ENCODE results near the gene HMCN2. TPM values are rescaled to one million over a fixed set of nuclear protein-coding genes. Genes with fewer than 3 reads are reported as not detected.

HMCN2 gene
- total RNA-seq, 1 experiment from 2014 or later = not detected

DNA sequence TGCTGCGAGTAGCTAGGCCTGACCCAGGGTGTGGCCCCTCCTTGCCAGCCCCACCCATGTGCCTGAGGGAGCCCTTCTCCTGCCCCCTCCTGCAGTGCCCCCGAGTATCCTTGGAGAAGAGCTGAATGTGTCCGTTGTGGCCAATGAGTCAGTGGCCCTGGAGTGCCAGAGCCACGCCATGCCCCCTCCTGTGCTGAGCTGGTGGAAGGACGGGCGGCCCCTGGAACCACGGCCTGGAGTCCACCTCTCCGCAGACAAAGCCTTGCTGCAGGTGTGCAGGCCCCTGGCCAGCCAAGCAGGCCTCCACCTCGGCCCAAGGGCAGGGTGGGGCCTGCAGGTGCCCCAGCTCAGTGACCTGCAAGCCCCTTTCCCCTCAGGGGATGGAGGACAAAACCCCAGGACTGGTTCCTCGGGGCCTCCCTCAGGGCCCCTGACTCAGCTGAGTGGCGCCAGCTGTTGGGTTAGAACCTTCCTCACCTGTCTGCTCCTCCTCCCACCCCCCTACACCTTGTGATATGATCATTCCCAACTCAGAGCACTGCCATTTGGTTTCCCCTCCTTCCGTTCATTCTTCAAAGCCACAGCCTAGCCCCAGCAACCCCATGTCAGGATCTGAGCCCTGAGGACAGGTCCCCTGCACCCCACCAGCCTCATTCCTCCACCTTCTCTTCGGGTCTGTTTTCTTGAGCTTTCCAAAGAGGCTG is 99.2 kb downstream of the HMCN2 start:
- Mint-ChIP-seq H3K27me3 (ENCODE audit: insufficient read depth, unreplicated experiment) (peaks cover 24% of the 10 kb centered on the region), H3K27ac (ENCODE audit: low read depth, unreplicated experiment) (no peak overlapping the region), H3K9me3 (ENCODE audit: unreplicated experiment) (peaks cover 9% of the 10 kb centered on the region), H3K36me3 (ENCODE audit: insufficient read depth, unreplicated experiment) (no peaks in the 10 kb centered on the region), H3K4me3 (ENCODE audit: unreplicated experiment) (no peak overlapping the region), H3K4me1 (ENCODE audit: insufficient read depth, unreplicated experiment) (peaks cover 12% of the 10 kb centered on the region)
- intact Hi-C loops (cut with micrococcal nuclease) = no loop called here
- BruUV-seq (replicated peaks) = no TSS peak
- ChIA-PET POLR2A (no interaction called here), CTCF (interaction anchor here (0.5 to 0.7 kb wide), 2 partner anchors 23 to 465 kb away, joined by 3 to 5 read pairs; no protein-coding TSS in a partner anchor)
- TF ChIP-seq, protein P1, sequence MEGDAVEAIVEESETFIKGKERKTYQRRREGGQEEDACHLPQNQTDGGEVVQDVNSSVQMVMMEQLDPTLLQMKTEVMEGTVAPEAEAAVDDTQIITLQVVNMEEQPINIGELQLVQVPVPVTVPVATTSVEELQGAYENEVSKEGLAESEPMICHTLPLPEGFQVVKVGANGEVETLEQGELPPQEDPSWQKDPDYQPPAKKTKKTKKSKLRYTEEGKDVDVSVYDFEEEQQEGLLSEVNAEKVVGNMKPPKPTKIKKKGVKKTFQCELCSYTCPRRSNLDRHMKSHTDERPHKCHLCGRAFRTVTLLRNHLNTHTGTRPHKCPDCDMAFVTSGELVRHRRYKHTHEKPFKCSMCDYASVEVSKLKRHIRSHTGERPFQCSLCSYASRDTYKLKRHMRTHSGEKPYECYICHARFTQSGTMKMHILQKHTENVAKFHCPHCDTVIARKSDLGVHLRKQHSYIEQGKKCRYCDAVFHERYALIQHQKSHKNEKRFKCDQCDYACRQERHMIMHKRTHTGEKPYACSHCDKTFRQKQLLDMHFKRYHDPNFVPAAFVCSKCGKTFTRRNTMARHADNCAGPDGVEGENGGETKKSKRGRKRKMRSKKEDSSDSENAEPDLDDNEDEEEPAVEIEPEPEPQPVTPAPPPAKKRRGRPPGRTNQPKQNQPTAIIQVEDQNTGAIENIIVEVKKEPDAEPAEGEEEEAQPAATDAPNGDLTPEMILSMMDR (IDR thresholded peaks at IDR 0.05; ENCODE audit: unreplicated experiment) = no peak
- no peak for DNase-seq (ENCODE audit: unreplicated experiment)

DNA sequence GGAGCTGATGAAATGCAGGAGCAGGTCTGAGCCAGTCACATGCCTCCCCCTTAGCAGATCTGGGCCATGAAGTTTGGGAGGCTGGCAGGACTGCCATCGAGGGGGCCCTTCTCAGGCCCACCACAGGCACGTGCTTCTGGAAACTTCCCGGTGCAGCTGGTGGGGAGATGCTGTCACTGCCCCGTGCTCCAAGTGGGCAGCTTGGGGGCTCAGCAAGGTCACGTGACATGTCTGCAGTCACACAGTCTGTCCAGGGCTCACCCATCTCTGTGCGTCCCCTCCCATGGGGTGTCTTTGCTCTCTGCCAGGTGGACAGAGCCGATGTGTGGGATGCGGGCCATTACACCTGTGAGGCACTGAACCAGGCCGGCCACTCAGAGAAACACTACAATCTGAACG is 99.8 kb downstream of the HMCN2 start:
- H3K27ac Mint-ChIP-seq (ENCODE audit: low read depth, unreplicated experiment) = no peak overlapping the region
- H3K9me3 Mint-ChIP-seq (ENCODE audit: unreplicated experiment) = peaks cover 7% of the 10 kb centered on the region
- no peak overlapping the region for H3K4me3 Mint-ChIP-seq (ENCODE audit: unreplicated experiment)
- no peak for DNase-seq (ENCODE audit: unreplicated experiment)
- ChIA-PET POLR2A (no interaction called here), CTCF (no interaction called here)
- peaks cover 21% of the 10 kb centered on the region for H3K27me3 Mint-ChIP-seq (ENCODE audit: insufficient read depth, unreplicated experiment)
- H3K36me3 Mint-ChIP-seq (ENCODE audit: insufficient read depth, unreplicated experiment) = no peaks in the 10 kb centered on the region
- H3K4me1 Mint-ChIP-seq (ENCODE audit: insufficient read depth, unreplicated experiment) = peaks cover 12% of the 10 kb centered on the region
- no TSS peak for BruUV-seq (replicated peaks)
- TF ChIP-seq, protein P1 (IDR thresholded peaks at IDR 0.05; ENCODE audit: unreplicated experiment) = no peak
- intact Hi-C loops (cut with micrococcal nuclease) = no loop called here

DNA sequence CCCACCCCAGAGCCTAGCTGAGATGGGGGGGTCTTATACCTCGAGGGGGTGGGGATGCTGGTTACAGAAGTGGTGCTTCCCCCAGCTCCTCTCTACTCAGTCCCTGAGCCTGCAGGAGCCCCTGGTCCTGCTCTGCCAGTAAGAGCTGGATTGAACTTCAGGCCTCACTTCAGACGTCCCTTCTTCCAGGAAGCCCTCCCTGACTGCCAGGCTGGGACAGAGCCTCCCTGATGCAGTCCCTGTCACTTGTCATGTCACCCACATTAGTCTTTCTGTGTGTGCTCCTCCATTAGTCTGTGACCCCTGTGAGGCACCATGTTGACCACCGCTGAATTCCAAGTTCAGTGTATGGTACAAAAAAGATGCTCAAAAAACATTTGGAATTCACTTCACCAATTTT is 100.5 kb downstream of the HMCN2 start:
- Mint-ChIP-seq H3K27ac (ENCODE audit: low read depth, unreplicated experiment) (no peak overlapping the region), H3K4me3 (ENCODE audit: unreplicated experiment) (no peak overlapping the region), H3K27me3 (ENCODE audit: insufficient read depth, unreplicated experiment) (peaks cover 13% of the 10 kb centered on the region), H3K36me3 (ENCODE audit: insufficient read depth, unreplicated experiment) (no peaks in the 10 kb centered on the region), H3K9me3 (ENCODE audit: unreplicated experiment) (no peaks in the 10 kb centered on the region), H3K4me1 (ENCODE audit: insufficient read depth, unreplicated experiment) (peaks cover 12% of the 10 kb centered on the region)
- ChIA-PET POLR2A (interaction anchor here (0.6 kb wide), 1 partner anchor 415 kb away, joined by 3 read pairs; no protein-coding TSS in a partner anchor), CTCF (interaction anchor here (1.0 kb wide), 1 partner anchor 310 kb away, joined by 3 read pairs; no protein-coding TSS in a partner anchor)
- intact Hi-C loops (cut with micrococcal nuclease) = no loop called here
- TF ChIP-seq, protein P1 (IDR thresholded peaks at IDR 0.05; ENCODE audit: unreplicated experiment) = no peak
- no TSS peak for BruUV-seq (replicated peaks)
- DNase-seq (ENCODE audit: unreplicated experiment) = no peak

DNA sequence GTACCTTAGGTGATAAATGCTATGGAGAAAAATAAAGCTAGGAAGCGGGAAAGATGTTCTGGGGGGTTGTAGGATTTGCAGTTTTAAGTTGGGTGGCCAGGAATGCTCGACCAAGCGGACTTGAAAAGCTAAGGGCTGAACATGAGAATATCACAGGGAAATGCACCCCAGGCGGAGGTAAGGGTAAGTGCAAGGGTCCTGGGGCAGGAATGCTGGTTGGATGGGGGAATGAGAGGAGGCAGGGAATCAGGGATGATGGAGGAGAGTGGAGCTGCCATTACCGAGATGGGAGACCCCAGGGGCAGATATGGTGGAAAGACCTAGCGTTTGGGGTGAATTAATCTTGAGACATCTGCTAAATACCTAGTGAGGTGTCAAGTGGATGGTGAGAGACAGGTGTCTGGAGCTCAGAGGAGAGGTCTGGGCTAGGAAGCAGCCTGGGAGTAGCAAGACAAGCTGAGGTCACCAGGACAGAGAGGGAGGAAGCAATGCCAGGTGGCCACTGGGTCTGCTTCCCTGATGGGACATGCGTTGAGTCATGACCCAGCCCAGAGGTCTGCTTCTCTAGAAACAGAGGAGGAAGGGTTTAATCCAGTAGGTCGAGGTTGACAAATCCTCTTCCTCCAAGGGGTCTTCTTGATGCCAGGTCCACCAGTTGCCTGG is 101.5 kb downstream of the HMCN2 start:
- Mint-ChIP-seq H3K36me3 (ENCODE audit: insufficient read depth, unreplicated experiment) (no peaks in the 10 kb centered on the region), H3K4me3 (ENCODE audit: unreplicated experiment) (no peak overlapping the region), H3K4me1 (ENCODE audit: insufficient read depth, unreplicated experiment) (peaks cover 12% of the 10 kb centered on the region), H3K27me3 (ENCODE audit: insufficient read depth, unreplicated experiment) (peaks cover 10% of the 10 kb centered on the region), H3K27ac (ENCODE audit: low read depth, unreplicated experiment) (no peak overlapping the region), H3K9me3 (ENCODE audit: unreplicated experiment) (no peaks in the 10 kb centered on the region)
- TF ChIP-seq, protein P1 (IDR thresholded peaks at IDR 0.05; ENCODE audit: unreplicated experiment) = no peak
- no TSS peak for BruUV-seq (replicated peaks)
- no peak for DNase-seq (ENCODE audit: unreplicated experiment)
- CTCF ChIA-PET = interaction anchor here (0.7 to 1.0 kb wide), 2 partner anchors 311 to 589 kb away, joined by 3 read pairs; no protein-coding TSS in a partner anchor
- intact Hi-C loops (cut with micrococcal nuclease) = no loop called here
- POLR2A ChIA-PET = interaction anchor here (0.6 kb wide), 1 partner anchor 414 kb away, joined by 3 read pairs; no protein-coding TSS in a partner anchor
